ENCODE measurements around the gene AHSG. TPM values are rescaled to one million over a fixed set of nuclear protein-coding genes. Genes with fewer than 3 reads are reported as not detected.

The AHSG gene
- total and polyA plus RNA-seq, 8 donors, result 0.92 TPM; not detected in 7

DNA sequence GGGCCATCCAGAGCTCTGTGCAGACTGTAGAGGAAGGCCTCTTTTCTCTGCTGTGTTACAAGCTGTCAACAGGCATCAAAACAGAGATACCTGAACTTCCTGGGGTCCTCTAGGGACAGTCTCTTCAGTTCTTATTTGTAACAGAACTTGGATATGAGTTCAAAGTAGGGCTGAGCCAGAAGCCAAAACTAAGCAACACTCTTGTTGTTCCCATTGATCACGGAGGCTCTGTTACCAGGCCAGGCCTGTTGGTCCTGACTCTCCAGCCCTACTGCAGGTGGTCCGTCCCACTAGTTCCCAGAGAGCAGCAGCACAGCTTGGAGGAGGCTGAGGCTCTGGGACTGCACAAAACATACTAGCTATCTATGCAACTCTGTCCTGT, 13.1 kb upstream of the AHSG start:
- no peak overlapping the region for H3K27ac ChIP-seq

DNA sequence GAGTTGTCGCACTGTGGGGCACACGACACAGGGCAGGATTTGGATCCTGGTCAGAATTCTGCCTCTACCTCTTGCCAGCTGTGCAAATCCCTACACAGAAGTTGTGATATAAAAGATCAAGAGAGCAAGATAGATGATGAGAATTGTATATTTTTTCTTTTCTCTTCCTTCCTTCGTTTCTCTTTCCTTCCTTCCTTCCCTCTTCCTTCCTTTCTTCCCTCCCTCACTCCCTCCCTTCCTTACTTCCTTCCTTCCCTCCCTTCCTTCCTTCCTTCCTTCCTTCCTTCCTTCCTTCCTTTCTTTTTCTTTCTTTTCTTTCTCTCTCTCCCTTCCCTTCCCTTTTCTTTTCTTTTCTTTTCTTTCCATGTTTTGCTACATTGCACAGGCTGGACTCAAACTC, 12.0 kb upstream of the AHSG start:
- WGBS, 5 donors, result 58 to 71% (median 67%) methylated on average over 3 of the region's 3 CpGs
- no peak for DNase-seq
- no peaks in the 10 kb centered on the region for H3K27me3 ChIP-seq
- no peak overlapping the region for H3K4me3 ChIP-seq
- no peak overlapping the region for H3K27ac ChIP-seq
- peaks cover 0 to 6% (median under 1%) of the 10 kb centered on the region in 4 donors for H3K4me1 ChIP-seq
- no peaks in the 10 kb centered on the region for H3K9me3 ChIP-seq
- TF ChIP-seq POLR2AphosphoS5 (IDR thresholded peaks at IDR 0.05) (no peak), POLR2A (IDR thresholded peaks at IDR 0.05) (no peak), EP300 (IDR thresholded peaks at IDR 0.05) (no peak)
- TF ChIP-seq, protein P1, sequence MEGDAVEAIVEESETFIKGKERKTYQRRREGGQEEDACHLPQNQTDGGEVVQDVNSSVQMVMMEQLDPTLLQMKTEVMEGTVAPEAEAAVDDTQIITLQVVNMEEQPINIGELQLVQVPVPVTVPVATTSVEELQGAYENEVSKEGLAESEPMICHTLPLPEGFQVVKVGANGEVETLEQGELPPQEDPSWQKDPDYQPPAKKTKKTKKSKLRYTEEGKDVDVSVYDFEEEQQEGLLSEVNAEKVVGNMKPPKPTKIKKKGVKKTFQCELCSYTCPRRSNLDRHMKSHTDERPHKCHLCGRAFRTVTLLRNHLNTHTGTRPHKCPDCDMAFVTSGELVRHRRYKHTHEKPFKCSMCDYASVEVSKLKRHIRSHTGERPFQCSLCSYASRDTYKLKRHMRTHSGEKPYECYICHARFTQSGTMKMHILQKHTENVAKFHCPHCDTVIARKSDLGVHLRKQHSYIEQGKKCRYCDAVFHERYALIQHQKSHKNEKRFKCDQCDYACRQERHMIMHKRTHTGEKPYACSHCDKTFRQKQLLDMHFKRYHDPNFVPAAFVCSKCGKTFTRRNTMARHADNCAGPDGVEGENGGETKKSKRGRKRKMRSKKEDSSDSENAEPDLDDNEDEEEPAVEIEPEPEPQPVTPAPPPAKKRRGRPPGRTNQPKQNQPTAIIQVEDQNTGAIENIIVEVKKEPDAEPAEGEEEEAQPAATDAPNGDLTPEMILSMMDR (IDR thresholded peaks at IDR 0.05), result no peak
- intact Hi-C loops (cut with DNase I; ENCODE audit: low total_unique reads), result no loop called here
- H3K36me3 ChIP-seq, result no peaks in the 10 kb centered on the region

More for the DNA sequence above, 13.1 kb upstream of the AHSG start:
- Histone ChIP-seq H3K9me3 (no peaks in the 10 kb centered on the region), H3K4me1 (no peaks in the 10 kb centered on the region), H3K4me3 (no peak overlapping the region), H3K27me3 (no peaks in the 10 kb centered on the region), H3K36me3 (no peaks in the 10 kb centered on the region)
- intact Hi-C loops (cut with DNase I; ENCODE audit: low total_unique reads), result no loop called here
- no peak for TF ChIP-seq POLR2A (IDR thresholded peaks at IDR 0.05)
- TF ChIP-seq, protein P1 (IDR thresholded peaks at IDR 0.05), result no peak
- no peak for TF ChIP-seq EP300 (IDR thresholded peaks at IDR 0.05)
- no peak for TF ChIP-seq POLR2AphosphoS5 (IDR thresholded peaks at IDR 0.05)
- WGBS, 5 donors, result 90 to 100% (median 95%) methylated on average over 2 of the region's 2 CpGs
- DNase-seq, result no peak

DNA sequence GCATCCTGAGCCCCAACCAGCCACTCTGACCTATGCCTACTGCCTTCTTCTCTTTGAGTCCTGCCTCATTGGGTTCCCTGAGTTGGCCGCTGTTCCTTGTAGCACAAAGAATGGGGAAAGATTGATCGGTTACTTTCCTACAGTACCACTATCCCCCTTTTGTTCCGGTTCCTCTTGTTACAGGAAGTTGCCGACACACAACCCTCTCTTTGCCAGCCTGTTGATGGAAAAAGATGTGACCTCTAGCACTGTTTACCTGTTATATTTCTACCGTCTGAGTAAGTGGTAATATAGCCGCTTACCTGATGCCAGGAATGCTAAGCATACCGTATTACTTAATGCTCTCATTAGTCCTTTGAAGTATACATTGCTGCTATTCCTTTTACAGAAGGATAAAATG, 9.7 kb upstream of the AHSG start:
- no peak for DNase-seq

DNA sequence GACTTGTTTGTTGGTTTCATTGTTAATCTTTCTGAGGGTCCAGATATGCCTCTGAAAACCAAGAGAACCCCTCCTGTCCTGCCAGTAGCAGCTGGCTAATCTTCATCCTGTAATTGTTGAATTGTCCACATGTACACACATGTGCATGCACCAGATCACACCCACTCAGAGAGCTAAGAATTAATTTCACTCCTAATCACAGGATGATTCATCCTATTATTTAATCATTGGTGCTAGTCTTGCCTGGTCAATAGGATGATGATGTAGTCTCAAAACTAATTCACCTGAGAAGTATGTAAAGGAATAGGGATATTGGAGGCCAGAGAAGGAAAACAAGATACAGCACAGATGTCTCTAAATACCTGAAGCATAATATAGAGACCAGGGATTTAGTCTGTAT, 7.8 kb upstream of the AHSG start:
- Histone ChIP-seq H3K9me3 (no peaks in the 10 kb centered on the region), H3K4me3 (no peak overlapping the region), H3K27ac (peak overlapping the region in 1 of 5 donors; percentile 21), H3K36me3 (no peaks in the 10 kb centered on the region), H3K4me1 (peaks cover 0 to 10% (median 3%) of the 10 kb centered on the region in 4 donors), H3K27me3 (no peaks in the 10 kb centered on the region)
- intact Hi-C loops (cut with DNase I; ENCODE audit: low total_unique reads), result no loop called here
- TF ChIP-seq POLR2A (IDR thresholded peaks at IDR 0.05) (no peak), POLR2AphosphoS5 (IDR thresholded peaks at IDR 0.05) (no peak), EP300 (IDR thresholded peaks at IDR 0.05) (no peak)
- TF ChIP-seq, protein P1 (IDR thresholded peaks at IDR 0.05), result no peak
- no peak for DNase-seq

More for the DNA sequence above, 9.7 kb upstream of the AHSG start:
- H3K4me3 ChIP-seq, result no peak overlapping the region
- H3K27ac ChIP-seq, result no peak overlapping the region
- TF ChIP-seq EP300 (IDR thresholded peaks at IDR 0.05), result no peak
- TF ChIP-seq, protein P1 (IDR thresholded peaks at IDR 0.05), result no peak
- no peak for TF ChIP-seq POLR2AphosphoS5 (IDR thresholded peaks at IDR 0.05)
- TF ChIP-seq POLR2A (IDR thresholded peaks at IDR 0.05), result no peak
- no peaks in the 10 kb centered on the region for H3K36me3 ChIP-seq
- intact Hi-C loops (cut with DNase I; ENCODE audit: low total_unique reads), result no loop called here
- H3K4me1 ChIP-seq, result peaks cover 0 to 10% (median 3%) of the 10 kb centered on the region in 4 donors
- H3K9me3 ChIP-seq, result no peaks in the 10 kb centered on the region
- no peaks in the 10 kb centered on the region for H3K27me3 ChIP-seq
- WGBS, 5 donors, result 73 to 85% (median 82%) methylated on average over 7 of the region's 7 CpGs
